H1 (cell line): Measurements from ENCODE around the gene GABRA1. TPM values are rescaled to one million over a fixed set of nuclear protein-coding genes. Genes with fewer than 3 reads are reported as not detected.

Experiments
- CTCF ChIA-PET: fragments of 300-600 bp; sonication (Branson Sonifier 250); formaldehyde crosslinking; loops from one replicate; lab custom pipeline; 2021; ENCODE audit not compliant: partially characterized antibody; lab: Charles Lee
- POLR2A ChIA-PET: fragments of 300-600 bp; sonication (Branson Sonifier 250); formaldehyde crosslinking; loops from one replicate; lab custom pipeline; 2021; ENCODE audit warnings: inconsistent platforms; ENCODE audit not compliant: partially characterized antibody; lab: Charles Lee
- DNase-seq, 2 experiments: peaks; one replicate each; pipeline versions ENCODE4 v3.0.0 to v3.0.0-alpha.2; 2010 to 2022; ENCODE audit warnings: low spot score in 2 of 2, low read depth in 1 of 2, mixed read lengths in 1 of 2
- FAIRE-seq: peaks from 2 replicates; lab custom pipeline; 2011; peaks lifted over from hg19 to GRCh38; lab: Jason Lieb, UNC
- H2AFZ ChIP-seq: 2 replicates; pipeline ENCODE4 v1.8.1; 2012; ENCODE audit warnings: low read length, inconsistent platforms
- H2AK5ac ChIP-seq: 2 replicates; pipeline ENCODE4 v1.6.1; 2013; ENCODE audit warnings: low read depth, low read length
- H2BK120ac ChIP-seq: replicated peaks from 2 replicates; pipeline ENCODE3; 2013; ENCODE audit warnings: low read depth, low read length, inconsistent platforms
- H2BK12ac ChIP-seq: 2 replicates; pipeline ENCODE4 v1.6.1; 2013; ENCODE audit warnings: low read depth, low read length
- H2BK15ac ChIP-seq: 2 replicates; pipeline ENCODE4 v1.6.1; 2013; ENCODE audit warnings: low read length
- H2BK20ac ChIP-seq: 2 replicates; pipeline ENCODE4 v1.6.1; 2013; ENCODE audit warnings: low read length
- H2BK5ac ChIP-seq: 2 replicates; pipeline ENCODE4 v1.6.1; 2013; ENCODE audit warnings: low read depth, low read length
- H3K14ac ChIP-seq: 2 replicates; pipeline ENCODE4 v1.6.1; 2013; ENCODE audit warnings: inconsistent platforms; ENCODE audit not compliant: insufficient read length
- H3K18ac ChIP-seq: 2 replicates; pipeline ENCODE4 v1.6.1; 2013; ENCODE audit warnings: low read length; ENCODE audit errors: extremely low read depth
- H3K23ac ChIP-seq: 2 replicates; pipeline ENCODE4 v1.6.1; 2013; ENCODE audit warnings: inconsistent platforms; ENCODE audit not compliant: insufficient read length
- H3K23me2 ChIP-seq: 2 replicates; pipeline ENCODE4 v1.6.1; 2013; ENCODE audit warnings: low read depth, low read length
- H3K27ac ChIP-seq: 2 replicates; pipeline ENCODE4 v1.6.1; 2011; ENCODE audit warnings: low read depth, low read length, inconsistent platforms
- H3K27me3 ChIP-seq, 4 experiments: replicated peaks in 1 of 4; 1 replicate in 1 of 4; 2 replicates in 3 of 4; pipeline versions ENCODE4 v1.6.1 to v1.8.1; 2011 to 2013; ENCODE audit warnings: low read length in 3 of 4, mild to moderate bottlenecking in 3 of 4, inconsistent platforms in 2 of 4, mixed read lengths in 2 of 4, moderate library complexity in 1 of 4; ENCODE audit not compliant: control insufficient read depth in 3 of 4, insufficient read depth in 3 of 4; ENCODE audit errors: extremely low read depth in 1 of 4
- H3K36me3 ChIP-seq, 4 experiments: 2 replicates each; pipeline versions ENCODE4 v1.6.1 to v1.8.1; 2011 to 2013; ENCODE audit warnings: mild to moderate bottlenecking in 4 of 4, low read length in 3 of 4, moderate library complexity in 2 of 4, control low read depth in 1 of 4, inconsistent platforms in 1 of 4; ENCODE audit not compliant: insufficient read depth in 4 of 4, control insufficient read depth in 2 of 4
- H3K4ac ChIP-seq: replicated peaks from 2 replicates; pipeline ENCODE3; 2013; ENCODE audit warnings: low read length, low read depth, mixed read lengths, inconsistent platforms; ENCODE audit not compliant: insufficient read length
- H3K4me1 ChIP-seq, 4 experiments: replicated peaks in 1 of 4; 1 replicate in 1 of 4; 2 replicates in 3 of 4; pipeline versions ENCODE4 v1.6.1 to v1.8.1; 2011 to 2013; ENCODE audit warnings: low read length in 3 of 4, inconsistent platforms in 2 of 4, mixed read lengths in 1 of 4; ENCODE audit not compliant: insufficient read depth in 4 of 4, control insufficient read depth in 3 of 4
- H3K4me2 ChIP-seq, 2 experiments: 2 replicates each; pipeline versions ENCODE4 v1.6.1 to v1.8.1; 2011 to 2013; ENCODE audit warnings: low read depth in 2 of 2, low read length in 2 of 2, control low read depth in 1 of 2, inconsistent platforms in 1 of 2, mild to moderate bottlenecking in 1 of 2; ENCODE audit not compliant: insufficient read depth in 1 of 2
- H3K4me3 ChIP-seq, 4 experiments: fragments of 200-600, 300-600 bp in 1 of 4; sonication (generic), shearing (Covaris generic), sonication (Bioruptor Twin) in 1 of 4; 2 replicates each; pipeline versions ENCODE4 v1.5.1 to v1.8.1; 2011 to 2016; ENCODE audit warnings: low read length in 4 of 4, low read depth in 3 of 4, control low read depth in 2 of 4, inconsistent platforms in 2 of 4, mild to moderate bottlenecking in 2 of 4, mixed read lengths in 1 of 4, moderate library complexity in 1 of 4; ENCODE audit not compliant: insufficient read depth in 2 of 4; ENCODE audit errors: extremely low read depth in 1 of 4
- H3K56ac ChIP-seq: replicated peaks from 2 replicates; pipeline ENCODE3; 2013; ENCODE audit warnings: low read depth, mild to moderate bottlenecking, mixed read lengths, low read length, inconsistent platforms; ENCODE audit not compliant: insufficient read length
- H3K79me1 ChIP-seq: 2 replicates; pipeline ENCODE4 v1.6.1; 2013; ENCODE audit warnings: low read depth, low read length, control low read depth
- H3K79me2 ChIP-seq, 2 experiments: 2 replicates each; pipeline versions ENCODE4 v1.6.1 to v1.8.1; 2012 to 2013; ENCODE audit warnings: low read length in 2 of 2, mild to moderate bottlenecking in 2 of 2, inconsistent platforms in 1 of 2; ENCODE audit not compliant: insufficient read depth in 2 of 2, control insufficient read depth in 1 of 2
- H3K9ac ChIP-seq, 4 experiments: replicated peaks in 1 of 4; 1 replicate in 1 of 4; 2 replicates in 3 of 4; pipeline versions ENCODE4 v1.6.1 to v1.8.1; 2011 to 2013; ENCODE audit warnings: low read depth in 3 of 4, low read length in 3 of 4, control low read depth in 2 of 4, mild to moderate bottlenecking in 2 of 4, moderate library complexity in 2 of 4, inconsistent platforms in 1 of 4; ENCODE audit errors: extremely low read depth in 1 of 4
- H3K9me3 ChIP-seq, 2 experiments: 2 replicates each; pipeline versions ENCODE4 v1.6.1 to v1.8.1; 2012 to 2013; ENCODE audit warnings: mild to moderate bottlenecking in 2 of 2, moderate library complexity in 2 of 2, control low read depth in 1 of 2, inconsistent platforms in 1 of 2, low read depth in 1 of 2, low read length in 1 of 2, mixed read lengths in 1 of 2; ENCODE audit not compliant: insufficient read depth in 2 of 2
- H4K20me1 ChIP-seq, 2 experiments: replicated peaks in 1 of 2; 2 replicates each; pipeline versions ENCODE3 to v1.8.1; 2011 to 2013; ENCODE audit warnings: inconsistent platforms in 2 of 2, low read length in 2 of 2, mild to moderate bottlenecking in 1 of 2; ENCODE audit not compliant: insufficient read depth in 2 of 2, control insufficient read depth in 1 of 2
- H4K5ac ChIP-seq: 2 replicates; pipeline ENCODE4 v1.6.1; 2013; ENCODE audit warnings: low read length, low read depth, mixed read lengths, inconsistent platforms; ENCODE audit not compliant: insufficient read length
- H4K8ac ChIP-seq: 2 replicates; pipeline ENCODE4 v1.8.0; 2013; ENCODE audit warnings: mild to moderate bottlenecking, moderate library complexity, low read length, inconsistent platforms; ENCODE audit not compliant: insufficient read depth; ENCODE audit errors: extremely low read depth
- H4K91ac ChIP-seq: replicated peaks from 2 replicates; pipeline ENCODE3; 2013; ENCODE audit warnings: low read length, mixed read lengths, inconsistent platforms; ENCODE audit not compliant: insufficient read length
- KDM1A ChIP-seq: fragments of 200-600, 300-600 bp; sonication (generic); IDR thresholded peaks from 2 replicates; pipeline ENCODE4 v1.7.1; 2016; ENCODE audit warnings: mild to moderate bottlenecking, low read length, borderline replicate concordance
- POLR2A ChIP-seq, 2 experiments: IDR thresholded peaks; 1 replicate in 1 of 2; 2 replicates in 1 of 2; pipeline ENCODE4 v1.6.1; 2011; ENCODE audit warnings: low read depth in 2 of 2, low read length in 2 of 2, mild to moderate bottlenecking in 2 of 2; ENCODE audit errors: control extremely low read depth in 1 of 2
- polyA plus RNA-seq, 7 experiments: library from polyadenylated mRNA; depleted of rRNA in 3 of 7; stranded (reverse) in 5 of 7; unstranded in 2 of 7; fragments of >200 nt in 5 of 7; fragments of 200-250 nt in 2 of 7; gene quantifications; 1 replicate in 5 of 7; 2 replicates in 1 of 7; 4 replicates in 1 of 7; pipeline versions ENCODE4 v1.2.1 to v1.2.3, GENCODE V29; 2011 to 2013; ENCODE audit warnings: missing spikeins in 2 of 7, mixed read lengths in 2 of 7
- total RNA-seq: library from RNA; stranded (reverse); fragmentation: NEBNext Ultra II Directional; extraction: Animal tissue kit (Norgen Biotek cat#: 25700); gene quantifications from 2 replicates; pipeline ENCODE4 v1.2.1, GENCODE V29; 2021

The GABRA1 gene
- total and polyA plus RNA-seq, 2 of the 8 experiments (the other 6 are each of a cell fraction or from before 2014, with no cell fraction given) = 4.7 to 16.2 TPM

- no peak overlapping the region for H2BK5ac ChIP-seq
- DNase-seq (no peak), FAIRE-seq (no peak)
- H3K36me3 ChIP-seq = peaks cover 0 to 4% (median 0%) of the 10 kb centered on the region in 4 experiments; a peak in 1 of 8 replicates
- no peaks in the 10 kb centered on the region for H3K79me2 ChIP-seq
- no peak overlapping the region for H2BK12ac ChIP-seq
- no peaks in the 10 kb centered on the region for H3K9me3 ChIP-seq
- ChIA-PET POLR2A (no interaction called here), CTCF (interaction anchor here (0.6 kb wide), 1 partner anchor 102 kb away, joined by 4 read pairs; no protein-coding TSS in a partner anchor)
- no peak overlapping the region for H3K4ac ChIP-seq
- no peak overlapping the region for H3K4me3 ChIP-seq
- no peak overlapping the region for H4K8ac ChIP-seq
- H3K4me2 ChIP-seq = no peak overlapping the region
- H3K23me2 ChIP-seq = no peaks in the 10 kb centered on the region
- no peak overlapping the region for H2AFZ ChIP-seq
- H3K23ac ChIP-seq = no peak overlapping the region
- H2BK15ac ChIP-seq = no peak overlapping the region
- no peaks in the 10 kb centered on the region for H3K79me1 ChIP-seq
- no peaks in the 10 kb centered on the region for H3K4me1 ChIP-seq
- H2AK5ac ChIP-seq = no peak overlapping the region
- H3K27ac ChIP-seq = no peak overlapping the region
- no peak overlapping the region for H3K9ac ChIP-seq
- H4K91ac ChIP-seq = no peak overlapping the region
- no peak overlapping the region for H2BK120ac ChIP-seq
- H3K18ac ChIP-seq = no peak overlapping the region
- no peak overlapping the region for H4K5ac ChIP-seq
- no peaks in the 10 kb centered on the region for H3K27me3 ChIP-seq
- no peaks in the 10 kb centered on the region for H4K20me1 ChIP-seq
- TF ChIP-seq POLR2A (IDR thresholded peaks at IDR 0.05; ENCODE audit: control extremely low read depth in 1 of 2, low read depth in 2 of 2, low read length in 2 of 2) = no peak
- TF ChIP-seq KDM1A = no peak
- H2BK20ac ChIP-seq = no peak overlapping the region
- H3K14ac ChIP-seq = no peak overlapping the region
- H3K56ac ChIP-seq = no peak overlapping the region
Measured at GRCh38 chr5:161899590-161899989, 51.7 kb downstream of the GABRA1 start.
